Measurements from ENCODE around the gene BEND6. TPM values are rescaled to one million over a fixed set of nuclear protein-coding genes. Genes with fewer than 3 reads are reported as not detected.
"Not testable (repeated sequence)": the region's sequence is repeated elsewhere in the genome, so short reads cannot be mapped to it uniquely, and the experiment has no call there.

Gene BEND6
- total and polyA plus RNA-seq, 3 donors from 2014 or later, result 0.87 to 1.4 (median 1.0) TPM

- Histone ChIP-seq H3K4me1 (no peaks in the 10 kb centered on the region), H3K4me3 (no peak overlapping the region), H3K27ac (no peak overlapping the region), H3K27me3 (no peaks in the 10 kb centered on the region), H3K9me3 (no peaks in the 10 kb centered on the region), H3K36me3 (ENCODE audit: low read depth, missing control alignments) (no peaks in the 10 kb centered on the region)
- TF ChIP-seq CTCF (IDR thresholded peaks at IDR 0.05), result no peak
- no peak for TF ChIP-seq POLR2A (IDR thresholded peaks at IDR 0.05)
- intact Hi-C loops (cut with DNase I; ENCODE audit: low total_unique reads), result no loop called here
- no peak for DNase-seq
Observed at GRCh38 chr6:57002197-57002596, 47.3 kb downstream of the BEND6 start.

GRCh38 chr6:57004292-57004691, 49.4 kb downstream of the BEND6 start:
- no peaks in the 10 kb centered on the region for H3K9me3 ChIP-seq
- H3K27me3 ChIP-seq, result no peaks in the 10 kb centered on the region
- no peaks in the 10 kb centered on the region for H3K4me1 ChIP-seq
- WGBS, 2 donors, result 81 to 96% methylated on average over 4 to 14 of the region's 14 CpGs
- intact Hi-C loops (cut with DNase I; ENCODE audit: low total_unique reads), result no loop called here
- H3K36me3 ChIP-seq (ENCODE audit: low read depth, missing control alignments), result no peaks in the 10 kb centered on the region
- no peak overlapping the region for H3K4me3 ChIP-seq
- no peak for DNase-seq
- TF ChIP-seq CTCF (IDR thresholded peaks at IDR 0.05) (no peak), POLR2A (IDR thresholded peaks at IDR 0.05) (no peak)
- no peak overlapping the region for H3K27ac ChIP-seq

GRCh38 chr6:57006101-57006500, 51.2 kb downstream of the BEND6 start:
- WGBS, 2 donors, result 62 to 63% methylated on average over 3 of the region's 3 CpGs
- DNase-seq, result no peak
- no peak for TF ChIP-seq CTCF (IDR thresholded peaks at IDR 0.05)
- no peak for TF ChIP-seq POLR2A (IDR thresholded peaks at IDR 0.05)
- Histone ChIP-seq H3K4me3 (no peak overlapping the region), H3K27me3 (no peaks in the 10 kb centered on the region), H3K4me1 (no peaks in the 10 kb centered on the region), H3K27ac (no peak overlapping the region), H3K9me3 (no peaks in the 10 kb centered on the region), H3K36me3 (ENCODE audit: low read depth, missing control alignments) (no peaks in the 10 kb centered on the region)
- intact Hi-C loops (cut with DNase I; ENCODE audit: low total_unique reads), result no loop called here

- 43 to 82% methylated on average over 2 of the region's 2 CpGs for WGBS, 2 donors
- intact Hi-C loops (cut with DNase I; ENCODE audit: low total_unique reads); H3K4me1 ChIP-seq; H3K4me3 ChIP-seq; H3K9me3 ChIP-seq; H3K27me3 ChIP-seq; H3K27ac ChIP-seq; DNase-seq; H3K36me3 ChIP-seq (ENCODE audit: low read depth, missing control alignments): not testable (repeated sequence)
Observed at GRCh38 chr6:57008069-57008468, 53.2 kb downstream of the BEND6 start.

- H3K27me3 ChIP-seq, result no peaks in the 10 kb centered on the region
- intact Hi-C loops (cut with DNase I; ENCODE audit: low total_unique reads), result no loop called here
- no peak overlapping the region for H3K4me3 ChIP-seq
- no peaks in the 10 kb centered on the region for H3K4me1 ChIP-seq
- no peaks in the 10 kb centered on the region for H3K36me3 ChIP-seq (ENCODE audit: low read depth, missing control alignments)
- H3K27ac ChIP-seq, result no peak overlapping the region
- no peaks in the 10 kb centered on the region for H3K9me3 ChIP-seq
- DNase-seq, result no peak
- TF ChIP-seq POLR2A (IDR thresholded peaks at IDR 0.05) (no peak), CTCF (IDR thresholded peaks at IDR 0.05) (no peak)
- WGBS, 2 donors, result 65 to 81% methylated on average over 4 of the region's 4 CpGs
Observed at GRCh38 chr6:57013521-57013926, 58.6 kb downstream of the BEND6 start.

Data from testis (tissue), 3 donors.